CD8-positive, alpha-beta memory T cell (primary cell): ENCODE results near the gene APBA2. TPM values are rescaled to one million over a fixed set of nuclear protein-coding genes. Genes with fewer than 3 reads are reported as not detected.

Experiments used
- CTCF ChIA-PET: fragments of 350-600 bp; sonication (Branson Sonifier 250); formaldehyde crosslinking; loops from one replicate; lab custom pipeline; 2021; ENCODE audit warnings: antibody characterized with exemption; lab: Charles Lee
- POLR2A ChIA-PET: fragments of 350-600 bp; sonication (Branson Sonifier 250); formaldehyde crosslinking; loops from one replicate; lab custom pipeline; 2021; ENCODE audit warnings: antibody characterized with exemption; lab: Charles Lee
- DNase-seq, 5 donors: peaks; one replicate each; pipeline versions ENCODE4 v3.0.0 to v3.0.0-alpha.2; 2020 to 2022; ENCODE audit warnings: mixed read lengths in 1 of 5
- H3K27ac ChIP-seq: one replicate; pipeline ENCODE4 v1.7.0; 2013; ENCODE audit warnings: low read depth, mild to moderate bottlenecking, low read length, moderate library complexity
- H3K27me3 ChIP-seq: 2 replicates; pipeline ENCODE4 v1.7.0; 2013; ENCODE audit warnings: low read length, mild to moderate bottlenecking; ENCODE audit not compliant: insufficient read depth, poor library complexity, severe bottlenecking
- H3K36me3 ChIP-seq: 2 replicates; pipeline ENCODE4 v1.7.0; 2013; ENCODE audit warnings: mild to moderate bottlenecking, low read length, moderate library complexity; ENCODE audit not compliant: insufficient read depth
- H3K4me1 ChIP-seq: 2 replicates; pipeline ENCODE4 v1.7.0; 2013; ENCODE audit warnings: mild to moderate bottlenecking, low read length, moderate library complexity; ENCODE audit not compliant: insufficient read depth
- H3K4me3 ChIP-seq: 2 replicates; pipeline ENCODE4 v1.7.0; 2013; ENCODE audit warnings: mild to moderate bottlenecking, low read length
- H3K9me3 ChIP-seq: 2 replicates; pipeline ENCODE4 v1.7.0; 2013; ENCODE audit warnings: mild to moderate bottlenecking, low read length
- H3K27ac Mint-ChIP-seq, 8 donors: one replicate each; pipeline ENCODE4 v1.8.0; 2020 to 2021; ENCODE audit warnings: mixed read lengths in 8 of 8, mild to moderate bottlenecking in 6 of 8, inconsistent platforms in 3 of 8, moderate library complexity in 3 of 8
- H3K27me3 Mint-ChIP-seq, 2 donors: one replicate each; pipeline ENCODE4 v1.8.0; 2020 to 2021; ENCODE audit warnings: mixed read lengths in 2 of 2, mild to moderate bottlenecking in 1 of 2, moderate library complexity in 1 of 2
- H3K36me3 Mint-ChIP-seq, 3 donors: one replicate each; pipeline ENCODE4 v1.8.0; 2020 to 2021; ENCODE audit warnings: mixed read lengths in 3 of 3, inconsistent platforms in 1 of 3, mild to moderate bottlenecking in 1 of 3
- H3K4me1 Mint-ChIP-seq, 3 donors: one replicate each; pipeline ENCODE4 v1.8.0; 2020 to 2021; ENCODE audit warnings: mixed read lengths in 3 of 3, inconsistent platforms in 1 of 3, mild to moderate bottlenecking in 1 of 3
- H3K4me3 Mint-ChIP-seq, 7 donors: one replicate each; pipeline ENCODE4 v1.8.0; 2020 to 2021; ENCODE audit warnings: mixed read lengths in 7 of 7, mild to moderate bottlenecking in 6 of 7, moderate library complexity in 4 of 7, inconsistent platforms in 2 of 7
- H3K9me3 Mint-ChIP-seq, 5 donors: one replicate each; pipeline ENCODE4 v1.8.0; 2020 to 2022; ENCODE audit warnings: mixed read lengths in 5 of 5, mild to moderate bottlenecking in 3 of 5, moderate library complexity in 2 of 5, inconsistent platforms in 1 of 5
- polyA plus RNA-seq: library from polyadenylated mRNA; unstranded; fragments of 300-500 nt; fragmentation: Illumina TruSeq; gene quantifications from one replicate; pipeline ENCODE4 v1.2.3, GENCODE V29; 2021
- total RNA-seq, 2 experiments: library from RNA; stranded (reverse); gene quantifications; one replicate each; pipeline ENCODE4 v1.2.3, GENCODE V29; 2021

The APBA2 gene
- total and polyA plus RNA-seq, 3 experiments from 2014 or later: 15.7 to 38.8 (median 18.0) TPM

DNA sequence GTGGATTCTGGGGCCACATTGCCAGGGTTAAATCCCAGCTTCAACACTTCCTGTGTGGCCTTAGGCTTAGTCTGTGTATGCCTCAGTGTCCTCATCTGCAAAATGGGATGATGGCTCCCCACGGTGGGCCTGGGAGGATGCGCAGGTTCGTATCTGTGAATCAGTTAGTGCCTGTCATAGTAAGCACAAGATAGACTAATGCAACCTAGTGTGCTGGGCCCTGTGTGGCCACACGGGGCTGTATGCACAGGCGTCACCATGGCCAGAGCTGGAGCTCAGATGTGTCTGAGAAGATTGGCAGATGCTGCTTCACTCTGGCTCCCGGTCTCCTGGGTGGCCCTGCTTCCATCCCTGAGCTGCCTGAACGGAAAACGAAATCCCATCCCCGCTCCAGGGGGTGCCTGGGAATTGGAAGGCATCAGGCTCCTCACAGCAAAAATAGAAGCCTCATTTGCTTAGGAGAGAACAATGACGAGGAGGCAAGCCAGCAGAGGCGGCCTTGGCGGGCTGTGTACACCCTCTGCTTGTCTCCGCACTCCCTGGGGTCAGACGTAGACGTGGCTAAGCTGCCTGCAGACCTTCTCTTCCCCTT, 103.6 kb downstream of the APBA2 start:
- Histone ChIP-seq H3K27ac (no peak overlapping the region), H3K9me3 (peaks cover 7% of the 10 kb centered on the region), H3K4me3 (no peak overlapping the region), H3K27me3 (no peaks in the 10 kb centered on the region), H3K4me1 (peaks cover 26% of the 10 kb centered on the region), H3K36me3 (no peaks in the 10 kb centered on the region)
- Mint-ChIP-seq H3K36me3 (peaks cover 0 to 9% (median 4%) of the 10 kb centered on the region in 3 donors), H3K4me3 (no peak overlapping the region), H3K4me1 (peaks cover 43 to 83% (median 44%) of the 10 kb centered on the region in 3 donors), H3K27ac (peak overlapping the region in 2 of 8 donors; percentile 29 to 44), H3K27me3 (no peaks in the 10 kb centered on the region), H3K9me3 (no peaks in the 10 kb centered on the region)
- ChIA-PET CTCF (interaction anchor here (2.2 kb wide), 1 partner anchor 100 kb away, joined by 6 read pairs; no protein-coding TSS in a partner anchor), POLR2A (no interaction called here)
- DNase-seq: no peak

- Mint-ChIP-seq H3K4me1 (peaks cover 45 to 83% (median 45%) of the 10 kb centered on the region in 3 donors), H3K27ac (peak overlapping the region in 1 of 8 donors; percentile 44), H3K27me3 (no peaks in the 10 kb centered on the region), H3K4me3 (no peak overlapping the region), H3K36me3 (peaks cover 0 to 9% (median 4%) of the 10 kb centered on the region in 3 donors), H3K9me3 (no peaks in the 10 kb centered on the region)
- CTCF ChIA-PET: interaction anchor here (0.9 kb wide), 1 partner anchor 16 kb away, joined by 3 read pairs; no protein-coding TSS in a partner anchor
- Histone ChIP-seq H3K27me3 (no peaks in the 10 kb centered on the region), H3K4me3 (no peak overlapping the region), H3K27ac (no peak overlapping the region), H3K4me1 (peaks cover 28% of the 10 kb centered on the region), H3K9me3 (peaks cover 7% of the 10 kb centered on the region), H3K36me3 (no peaks in the 10 kb centered on the region)
- POLR2A ChIA-PET: no interaction called here
- DNase-seq: no peak
These were observed 104.1 kb downstream of the APBA2 start for GRCh38 chr15:28989896-28990295.

DNA sequence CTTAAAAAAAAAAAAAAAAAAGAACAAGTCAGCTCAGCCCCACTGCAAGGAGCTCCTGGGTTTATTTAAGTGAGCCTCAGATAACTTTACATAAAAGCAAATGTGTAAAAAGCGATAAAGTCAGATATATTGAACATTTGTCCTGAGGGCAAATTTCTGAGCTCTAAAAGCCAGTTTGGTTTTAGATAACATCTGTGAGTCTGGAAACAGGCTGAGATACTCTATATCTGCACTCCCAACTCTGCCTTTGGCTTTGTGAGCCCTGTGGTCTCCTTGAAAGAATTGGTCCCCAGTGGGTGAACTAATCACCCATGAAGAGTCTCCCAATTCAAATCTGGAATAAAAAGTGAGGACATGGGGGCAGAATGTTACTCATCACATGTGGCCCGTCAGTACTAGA, 104.6 kb downstream of the APBA2 start:
- H3K4me1 Mint-ChIP-seq: peaks cover 45 to 83% (median 45%) of the 10 kb centered on the region in 3 donors
- POLR2A ChIA-PET: no interaction called here
- Histone ChIP-seq H3K4me3 (no peak overlapping the region), H3K36me3 (no peaks in the 10 kb centered on the region), H3K9me3 (peaks cover 7% of the 10 kb centered on the region), H3K4me1 (peaks cover 27% of the 10 kb centered on the region), H3K27me3 (no peaks in the 10 kb centered on the region), H3K27ac (no peak overlapping the region)
- H3K36me3 Mint-ChIP-seq: peaks cover 0 to 10% (median 4%) of the 10 kb centered on the region in 3 donors
- H3K9me3 Mint-ChIP-seq: no peaks in the 10 kb centered on the region
- no peak overlapping the region for H3K4me3 Mint-ChIP-seq
- DNase-seq: no peak
- no peaks in the 10 kb centered on the region for H3K27me3 Mint-ChIP-seq
- CTCF ChIA-PET: interaction anchor here (0.8 to 2.1 kb wide), 4 partner anchors 17 to 112 kb away, joined by 3 to 7 read pairs (median 4); no protein-coding TSS in a partner anchor
- H3K27ac Mint-ChIP-seq: peak overlapping the region in 1 of 8 donors; percentile 47

DNA sequence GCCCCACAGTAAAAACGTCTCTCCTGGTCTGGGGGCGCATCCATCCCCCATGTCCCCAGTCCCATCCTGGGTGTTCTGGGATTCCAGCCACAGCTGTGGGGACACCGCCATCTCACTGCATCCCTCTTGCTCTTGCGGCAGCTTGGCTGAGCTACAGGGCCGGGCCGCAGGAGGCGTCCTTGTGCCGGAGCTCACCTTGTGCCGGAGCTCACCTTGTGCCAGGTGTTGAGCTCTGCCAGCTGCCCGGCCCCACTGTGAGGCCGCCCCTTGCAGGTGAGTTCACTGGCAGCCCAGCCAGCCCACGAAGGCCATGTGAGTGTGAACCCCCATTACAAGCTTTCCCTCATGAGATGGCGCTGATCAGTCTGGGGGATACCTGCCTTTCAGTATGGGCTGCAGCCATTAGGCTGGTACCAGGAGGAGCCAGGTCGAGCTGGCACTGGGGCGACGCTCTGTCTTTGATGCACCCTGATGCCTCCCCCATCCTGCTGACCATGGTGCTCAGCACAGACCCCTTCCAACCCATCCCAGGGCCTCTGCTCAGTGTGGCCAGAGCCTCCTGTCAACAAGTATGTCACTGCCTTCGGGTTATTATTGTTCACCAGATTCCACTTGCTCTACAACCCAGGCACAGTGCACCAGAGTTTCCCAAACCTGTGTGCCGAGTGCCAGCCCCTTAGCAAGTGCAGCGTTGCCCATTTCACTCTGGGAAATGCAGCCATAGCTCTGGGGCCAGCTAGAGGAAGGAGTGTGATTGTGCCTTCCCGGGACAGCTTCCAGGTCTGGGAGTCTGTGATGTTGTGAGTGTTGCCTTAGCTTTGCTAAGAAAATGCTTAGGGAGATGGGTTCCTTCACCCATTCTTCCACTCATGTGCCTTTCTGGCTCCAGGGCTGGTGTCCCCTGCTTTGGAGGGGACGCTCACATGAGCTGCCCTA, 105.7 kb downstream of the APBA2 start:
- ChIA-PET CTCF (interaction anchor here (1.7 to 2.1 kb wide), 2 partner anchors 99 to 111 kb away, joined by 6 to 7 read pairs; no protein-coding TSS in a partner anchor), POLR2A (interaction anchor here (0.5 kb wide), 1 partner anchor 29 kb away, joined by 3 read pairs; no protein-coding TSS in a partner anchor)
- H3K4me1 ChIP-seq: peaks cover 19% of the 10 kb centered on the region
- H3K27me3 ChIP-seq: no peaks in the 10 kb centered on the region
- H3K4me3 ChIP-seq: no peak overlapping the region
- no peak for DNase-seq
- H3K9me3 ChIP-seq: peaks cover 7% of the 10 kb centered on the region
- Mint-ChIP-seq H3K4me3 (no peak overlapping the region), H3K9me3 (no peaks in the 10 kb centered on the region), H3K4me1 (peaks cover 38 to 83% (median 42%) of the 10 kb centered on the region in 3 donors), H3K36me3 (peaks cover 0 to 21% (median 4%) of the 10 kb centered on the region in 3 donors), H3K27ac (peak overlapping the region in 1 of 8 donors; percentile 82), H3K27me3 (no peaks in the 10 kb centered on the region)
- H3K36me3 ChIP-seq: no peaks in the 10 kb centered on the region
- H3K27ac ChIP-seq: no peak overlapping the region

DNA sequence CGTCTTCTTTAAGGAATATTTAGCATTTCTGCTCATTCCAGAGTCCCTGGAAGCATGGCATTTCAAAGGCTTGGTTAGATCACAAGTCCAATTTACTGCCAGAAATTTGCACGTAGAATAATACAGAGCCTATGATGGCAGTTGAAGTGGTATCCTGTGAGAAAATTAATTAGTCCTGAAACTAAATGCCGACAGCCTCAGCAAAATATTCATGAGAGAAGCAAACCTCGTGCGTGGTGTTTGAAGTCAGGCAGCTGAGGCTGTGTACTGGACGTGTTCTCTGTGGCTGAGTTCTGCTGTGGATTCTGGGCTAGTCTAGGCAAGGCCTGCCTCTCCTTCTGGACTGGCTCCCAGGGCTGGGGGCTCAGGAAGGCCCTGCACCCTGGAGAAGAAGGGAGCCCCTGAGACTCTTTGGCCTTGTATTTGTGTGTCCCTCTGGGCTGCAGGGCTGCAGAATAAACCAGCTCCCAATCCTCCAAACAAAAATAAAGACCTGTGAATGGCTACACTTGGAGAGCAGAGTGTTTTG, 106.6 kb downstream of the APBA2 start:
- Mint-ChIP-seq H3K9me3 (no peaks in the 10 kb centered on the region), H3K27me3 (no peaks in the 10 kb centered on the region), H3K36me3 (peaks cover under 1 to 27% (median 2%) of the 10 kb centered on the region in 3 donors), H3K4me3 (no peak overlapping the region), H3K27ac (peak overlapping the region in 4 of 8 donors; percentile 32 to 89 (median 77)), H3K4me1 (peaks cover 30 to 80% (median 37%) of the 10 kb centered on the region in 3 donors)
- Histone ChIP-seq H3K4me3 (no peak overlapping the region), H3K27ac (no peak overlapping the region), H3K36me3 (peaks cover 8% of the 10 kb centered on the region), H3K27me3 (no peaks in the 10 kb centered on the region), H3K4me1 (peaks cover 19% of the 10 kb centered on the region), H3K9me3 (peaks cover under 1% of the 10 kb centered on the region)
- DNase-seq: no peak
- ChIA-PET CTCF (interaction anchor here (2.1 kb wide), 1 partner anchor 98 kb away, joined by 7 read pairs; no protein-coding TSS in a partner anchor), POLR2A (no interaction called here)

GRCh38 chr15:28993051-28993719, 107.4 kb downstream of the APBA2 start:
- POLR2A ChIA-PET: no interaction called here
- Mint-ChIP-seq H3K4me1 (peaks cover 30 to 75% (median 37%) of the 10 kb centered on the region in 3 donors), H3K36me3 (peaks cover 0 to 30% (median 2%) of the 10 kb centered on the region in 3 donors), H3K27me3 (no peaks in the 10 kb centered on the region), H3K9me3 (no peaks in the 10 kb centered on the region), H3K27ac (peak overlapping the region; percentile 42 to 91 (median 56)), H3K4me3 (no peak overlapping the region)
- no peaks in the 10 kb centered on the region for H3K9me3 ChIP-seq
- H3K36me3 ChIP-seq: peaks cover 13% of the 10 kb centered on the region
- H3K4me3 ChIP-seq: no peak overlapping the region
- H3K4me1 ChIP-seq: peaks cover 19% of the 10 kb centered on the region
- CTCF ChIA-PET: no interaction called here
- no peak for DNase-seq
- H3K27ac ChIP-seq: no peak overlapping the region
- H3K27me3 ChIP-seq: no peaks in the 10 kb centered on the region

DNA sequence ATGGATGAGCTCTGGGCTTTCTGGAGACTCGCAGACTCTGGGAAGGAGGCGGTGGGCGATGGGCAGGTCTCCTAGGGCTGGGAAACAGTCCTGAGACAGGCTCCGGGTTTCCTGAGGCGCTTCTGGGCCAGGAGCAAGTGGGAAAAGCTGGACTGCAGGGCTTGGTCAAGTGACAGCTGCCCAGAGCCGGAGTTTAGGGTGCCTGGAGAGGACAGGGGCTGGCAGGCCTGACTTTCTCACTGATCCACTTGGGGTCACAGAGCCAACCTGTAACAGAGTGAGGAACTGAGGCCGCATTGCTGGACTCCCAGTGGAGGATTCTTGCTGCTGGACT, 107.9 kb downstream of the APBA2 start:
- Mint-ChIP-seq H3K9me3 (no peaks in the 10 kb centered on the region), H3K36me3 (peaks cover 0 to 35% (median 5%) of the 10 kb centered on the region in 3 donors), H3K4me3 (peak overlapping the region in 3 of 7 donors; percentile 67 to 74 (median 71)), H3K27me3 (no peaks in the 10 kb centered on the region), H3K27ac (peak overlapping the region in 7 of 8 donors; percentile 59 to 91 (median 79)), H3K4me1 (peaks cover 30 to 71% (median 37%) of the 10 kb centered on the region in 3 donors)
- no peak for DNase-seq
- peaks cover 13% of the 10 kb centered on the region for H3K36me3 ChIP-seq
- H3K4me1 ChIP-seq: peaks cover 19% of the 10 kb centered on the region
- no peaks in the 10 kb centered on the region for H3K27me3 ChIP-seq
- CTCF ChIA-PET: no interaction called here
- no peak overlapping the region for H3K4me3 ChIP-seq
- no peak overlapping the region for H3K27ac ChIP-seq
- POLR2A ChIA-PET: no interaction called here
- H3K9me3 ChIP-seq: no peaks in the 10 kb centered on the region
